K562 (cell line): ENCODE results near the gene DHRS2. TPM values are rescaled to one million over a fixed set of nuclear protein-coding genes. Genes with fewer than 3 reads are reported as not detected.

Experiments
- ATAC-seq: fragments of 200-7000 bp; cut with Tn5 transposase; 3 replicates; pipeline ENCODE4 v1.9.1; 2020; ENCODE audit warnings: moderate library complexity
- BruUV-seq: library from RNA; stranded (reverse); fragments of 400-500 nt; replicated peaks from 2 replicates; lab custom pipeline; 2021; lab: Mats Ljungman, UMichigan
- CTCF ChIA-PET: fragments of 300-600 bp; formaldehyde crosslinking; extraction: SDS; loops from one replicate; lab custom pipeline; 2021; ENCODE audit warnings: low intra/inter-chr PET ratio; lab: Yijun Ruan, JAX
- POLR2A ChIA-PET: fragments of 300-600, 350-650 bp; sonication (Branson Sonifier 250); formaldehyde crosslinking; extraction: SDS; loops from one replicate; lab custom pipeline; 2021; ENCODE audit warnings: antibody characterized with exemption, inconsistent platforms; lab: Yijun Ruan, JAX
- DNase-seq, 4 experiments: peaks; one replicate each; pipeline versions ENCODE4 v3.0.0 to v3.0.0-alpha.2; 2011 to 2018; ENCODE audit warnings: low spot score in 3 of 4, mixed read lengths in 3 of 4; ENCODE audit errors: extremely low read depth in 1 of 4
- FAIRE-seq: peaks from 2 replicates; lab custom pipeline; 2011; peaks lifted over from hg19 to GRCh38; lab: Jason Lieb, UNC
- H2AFZ ChIP-seq: 2 replicates; pipeline ENCODE4 v1.6.0; 2011; ENCODE audit warnings: low read depth, low read length, control low read depth, inconsistent platforms
- H3K27ac ChIP-seq: fragments of 200-600 bp; 3 replicates; pipeline ENCODE4 v1.8.0; 2011; ENCODE audit warnings: low read depth, mild to moderate bottlenecking, control low read depth, inconsistent platforms, low read length, moderate library complexity, mixed read lengths; ENCODE audit errors: extremely low read depth
- H3K27me3 ChIP-seq, 2 experiments: fragments of 300-600 bp in 1 of 2; 2 replicates in 1 of 2; 3 replicates in 1 of 2; pipeline versions ENCODE4 v1.6.0 to v1.8.0; 2011; ENCODE audit warnings: inconsistent platforms in 2 of 2, low read length in 2 of 2, mild to moderate bottlenecking in 1 of 2, mixed read lengths in 1 of 2, moderate library complexity in 1 of 2; ENCODE audit not compliant: control insufficient read depth in 2 of 2, insufficient read depth in 2 of 2
- H3K36me3 ChIP-seq: fragments of 300-600 bp; 3 replicates; pipeline ENCODE4 v1.8.0; 2011; ENCODE audit warnings: mild to moderate bottlenecking, low read length, inconsistent platforms; ENCODE audit not compliant: control insufficient read depth, insufficient read depth
- H3K4me1 ChIP-seq, 2 experiments: fragments of 200-600 bp in 1 of 2; replicated peaks in 1 of 2; 2 replicates in 1 of 2; 3 replicates in 1 of 2; pipeline versions ENCODE4 v1.5.1 to v1.8.0; 2011; ENCODE audit warnings: inconsistent platforms in 2 of 2, low read length in 2 of 2, mild to moderate bottlenecking in 1 of 2, mixed read lengths in 1 of 2, moderate library complexity in 1 of 2; ENCODE audit not compliant: control insufficient read depth in 2 of 2, insufficient read depth in 2 of 2
- H3K4me2 ChIP-seq: 2 replicates; pipeline ENCODE4 v1.6.1; 2011; ENCODE audit warnings: low read length, control low read depth, inconsistent platforms, mixed read lengths; ENCODE audit not compliant: insufficient read depth
- H3K4me3 ChIP-seq: fragments of 200-600 bp; sonication (generic), shearing (Covaris generic); 2 replicates; pipeline ENCODE4 v1.5.1; 2016; ENCODE audit warnings: control low read depth, inconsistent platforms
- H3K79me2 ChIP-seq: fragments of 200-600 bp; 3 replicates; pipeline ENCODE4 v1.8.0; 2011; ENCODE audit warnings: low read length, inconsistent platforms; ENCODE audit not compliant: control insufficient read depth, insufficient read depth
- H3K9ac ChIP-seq, 2 experiments: 2 replicates each; pipeline versions ENCODE4 v1.6.0 to v1.6.1; 2011; ENCODE audit warnings: low read depth in 2 of 2, low read length in 2 of 2, control low read depth in 1 of 2, inconsistent platforms in 1 of 2, mild to moderate bottlenecking in 1 of 2, mixed read lengths in 1 of 2; ENCODE audit not compliant: insufficient read depth in 1 of 2
- H3K9me1 ChIP-seq: one replicate; pipeline ENCODE4 v1.6.0; 2011; ENCODE audit warnings: inconsistent platforms, mild to moderate bottlenecking, low read length, moderate library complexity; ENCODE audit not compliant: control insufficient read depth, insufficient read depth
- H3K9me3 ChIP-seq: replicated peaks from 2 replicates; pipeline ENCODE4 v1.5.1; 2011; ENCODE audit warnings: low read depth, low read length, inconsistent platforms; ENCODE audit not compliant: control insufficient read depth, insufficient read depth
- H4K20me1 ChIP-seq: replicated peaks from 2 replicates; pipeline ENCODE4 v1.6.1; 2011; ENCODE audit warnings: low read length, inconsistent platforms, mixed read lengths; ENCODE audit not compliant: control insufficient read depth, insufficient read depth
- MTA1 ChIP-seq: fragments of 450-650 bp; IDR thresholded peaks from 2 replicates; pipeline ENCODE4 v1.6.1; 2017; ENCODE audit warnings: borderline replicate concordance
- NFYB ChIP-seq: IDR thresholded peaks from 2 replicates; pipeline ENCODE4 v1.6.1; 2011; ENCODE audit warnings: mild to moderate bottlenecking, moderate library complexity; ENCODE audit not compliant: insufficient read length; ENCODE audit errors: extremely low read depth
- TGIF2 ChIP-seq: sonication (generic); formaldehyde crosslinking; IDR thresholded peaks from 2 replicates; pipeline ENCODE4 v1.8.1; 2022; ENCODE audit warnings: mild to moderate bottlenecking, missing genetic modification reagents, moderate library complexity
- ZNF75A ChIP-seq: fragments of 450-650 bp; formaldehyde crosslinking; IDR thresholded peaks from 2 replicates; pipeline ENCODE4 v1.4.0; 2020; ENCODE audit warnings: mild to moderate bottlenecking
- WGBS: fragments of 100-300 bp; shearing (Covaris generic); methylation state at CpG from one replicate; pipeline ENCODE4 v1.1.6; 2016; ENCODE audit warnings: low coverage, mixed read lengths; ENCODE audit not compliant: insufficient coverage; ENCODE audit errors: missing lambda C conversion rate; 5-methylcytosine and 5-hydroxymethylcytosine counted together
- in situ Hi-C: fragments of 300-500 bp; cut with MboI; formaldehyde crosslinking; loops from 4 replicates; pipeline ENCODE4 v1.15.0; 2018; ENCODE audit warnings: inconsistent platforms, mixed read lengths
- intact Hi-C: fragments of 100-400 bp; cut with micrococcal nuclease; formaldehyde crosslinking; loops from 2 replicates; pipeline ENCODE4 v1.14.2; 2022
- polyA plus RNA-seq, 8 experiments: library from polyadenylated mRNA; depleted of rRNA in 4 of 8; stranded (reverse) in 5 of 8; unstranded in 3 of 8; fragments of >200 nt; fragmentation: Nextera tagmentation in 2 of 8; fragmentation: Illumina TruSeq in 1 of 8; extraction: Ambion mirVana in 2 of 8; extraction: Trizol in 1 of 8; gene quantifications; 2 replicates each; pipeline versions ENCODE4 v1.2.1 to v1.2.3, GENCODE V29; 2011 to 2014; ENCODE audit warnings: inconsistent platforms in 1 of 8, missing spikeins in 1 of 8
- total RNA-seq, 7 experiments: library from RNA; depleted of rRNA in 6 of 7; stranded (reverse); fragments of >200 nt in 6 of 7; fragmentation: Illumina TruSeq in 2 of 7; extraction: Trizol in 2 of 7; gene quantifications; 2 replicates each; pipeline versions ENCODE4 v1.2.1 to v1.2.3, GENCODE V29; 2011 to 2021; ENCODE audit warnings: low replicate concordance in 1 of 7
- TF ChIP-seq, protein P1 (sequence below): fragments of 250-450 bp; sonication (Bioruptor Pico); IDR thresholded peaks from 2 replicates; pipeline ENCODE4 v1.5.0; 2020; ENCODE audit warnings: mild to moderate bottlenecking, borderline replicate concordance
- TF ChIP-seq, protein P2 (sequence below): fragments of 250-450 bp; sonication (Bioruptor Pico); IDR thresholded peaks from 2 replicates; pipeline ENCODE4 v1.4.0; 2020; ENCODE audit warnings: mild to moderate bottlenecking, moderate library complexity, borderline replicate concordance
- TF ChIP-seq, protein P3 (sequence below): fragments of 250-450 bp; sonication (Bioruptor Pico); IDR thresholded peaks from 2 replicates; pipeline ENCODE4 v1.9.0; 2021; ENCODE audit warnings: mild to moderate bottlenecking
- TF ChIP-seq, protein P4 (sequence below): sonication (generic); formaldehyde crosslinking; IDR thresholded peaks from 2 replicates; pipeline ENCODE4 v1.8.1; 2023; ENCODE audit warnings: mild to moderate bottlenecking, missing genetic modification reagents
- TF ChIP-seq, protein P5 (sequence below): fragments of 250-450 bp; sonication (Bioruptor Pico); IDR thresholded peaks from 2 replicates; pipeline ENCODE4 v1.5.0; 2021

The DHRS2 gene
- total and polyA plus RNA-seq, 9 of the 15 experiments (the other 6 are each of a cell fraction or from before 2014, with no cell fraction given): 2.9 to 96.8 (median 64.4) TPM

DNA sequence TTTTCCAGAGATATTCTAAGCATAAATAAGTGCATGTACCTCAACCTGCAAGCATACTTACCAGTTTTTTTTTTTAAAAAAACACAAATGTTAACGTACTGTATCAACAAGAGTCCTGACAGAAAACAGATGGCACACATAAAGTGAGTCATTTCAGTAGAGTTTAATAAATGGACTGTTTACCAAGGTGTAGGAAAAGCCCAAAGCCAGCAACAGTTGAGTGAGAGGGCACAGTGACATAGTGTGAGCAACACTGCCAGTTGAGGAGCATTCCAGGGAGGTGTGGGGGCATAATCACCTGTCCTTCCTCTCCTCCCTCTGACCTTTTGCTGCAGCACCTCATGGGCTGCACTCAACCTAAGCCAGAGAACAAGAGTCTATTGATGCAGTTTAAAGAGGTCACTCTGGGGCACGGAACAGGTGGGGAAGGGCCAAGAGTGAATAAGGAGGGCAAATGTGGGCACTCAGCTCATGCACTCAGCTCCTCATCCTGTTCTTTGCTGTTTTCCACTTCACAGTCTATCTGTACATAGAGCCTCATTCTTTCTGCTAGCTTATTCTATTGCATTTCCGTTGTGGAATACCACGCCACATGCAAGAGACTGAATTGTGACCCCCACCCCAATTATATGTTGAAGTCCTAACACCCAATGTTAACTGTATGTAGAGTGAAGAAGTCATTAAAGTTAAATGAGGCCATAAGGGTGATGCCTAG, 29.3 kb downstream of the DHRS2 start:
- no peak overlapping the region for H3K27ac ChIP-seq
- H3K9ac ChIP-seq: no peak overlapping the region
- H3K9me3 ChIP-seq: no peaks in the 10 kb centered on the region
- no peaks in the 10 kb centered on the region for H4K20me1 ChIP-seq
- ATAC-seq: no peak
- FAIRE-seq: no peak
- ChIA-PET POLR2A (interaction anchor here (1.6 kb wide), 1 partner anchor 15 kb away, joined by 4 read pairs; no protein-coding TSS in a partner anchor), CTCF (interaction anchor here (0.6 kb wide), 1 partner anchor 104 kb away, joined by 3 read pairs; no protein-coding TSS in a partner anchor)
- TF ChIP-seq, protein P1, sequence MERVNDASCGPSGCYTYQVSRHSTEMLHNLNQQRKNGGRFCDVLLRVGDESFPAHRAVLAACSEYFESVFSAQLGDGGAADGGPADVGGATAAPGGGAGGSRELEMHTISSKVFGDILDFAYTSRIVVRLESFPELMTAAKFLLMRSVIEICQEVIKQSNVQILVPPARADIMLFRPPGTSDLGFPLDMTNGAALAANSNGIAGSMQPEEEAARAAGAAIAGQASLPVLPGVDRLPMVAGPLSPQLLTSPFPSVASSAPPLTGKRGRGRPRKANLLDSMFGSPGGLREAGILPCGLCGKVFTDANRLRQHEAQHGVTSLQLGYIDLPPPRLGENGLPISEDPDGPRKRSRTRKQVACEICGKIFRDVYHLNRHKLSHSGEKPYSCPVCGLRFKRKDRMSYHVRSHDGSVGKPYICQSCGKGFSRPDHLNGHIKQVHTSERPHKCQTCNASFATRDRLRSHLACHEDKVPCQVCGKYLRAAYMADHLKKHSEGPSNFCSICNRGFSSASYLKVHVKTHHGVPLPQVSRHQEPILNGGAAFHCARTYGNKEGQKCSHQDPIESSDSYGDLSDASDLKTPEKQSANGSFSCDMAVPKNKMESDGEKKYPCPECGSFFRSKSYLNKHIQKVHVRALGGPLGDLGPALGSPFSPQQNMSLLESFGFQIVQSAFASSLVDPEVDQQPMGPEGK (CRISPR knock-in tag): no peak
- no peak for TF ChIP-seq NFYB
- TF ChIP-seq, protein P2, sequence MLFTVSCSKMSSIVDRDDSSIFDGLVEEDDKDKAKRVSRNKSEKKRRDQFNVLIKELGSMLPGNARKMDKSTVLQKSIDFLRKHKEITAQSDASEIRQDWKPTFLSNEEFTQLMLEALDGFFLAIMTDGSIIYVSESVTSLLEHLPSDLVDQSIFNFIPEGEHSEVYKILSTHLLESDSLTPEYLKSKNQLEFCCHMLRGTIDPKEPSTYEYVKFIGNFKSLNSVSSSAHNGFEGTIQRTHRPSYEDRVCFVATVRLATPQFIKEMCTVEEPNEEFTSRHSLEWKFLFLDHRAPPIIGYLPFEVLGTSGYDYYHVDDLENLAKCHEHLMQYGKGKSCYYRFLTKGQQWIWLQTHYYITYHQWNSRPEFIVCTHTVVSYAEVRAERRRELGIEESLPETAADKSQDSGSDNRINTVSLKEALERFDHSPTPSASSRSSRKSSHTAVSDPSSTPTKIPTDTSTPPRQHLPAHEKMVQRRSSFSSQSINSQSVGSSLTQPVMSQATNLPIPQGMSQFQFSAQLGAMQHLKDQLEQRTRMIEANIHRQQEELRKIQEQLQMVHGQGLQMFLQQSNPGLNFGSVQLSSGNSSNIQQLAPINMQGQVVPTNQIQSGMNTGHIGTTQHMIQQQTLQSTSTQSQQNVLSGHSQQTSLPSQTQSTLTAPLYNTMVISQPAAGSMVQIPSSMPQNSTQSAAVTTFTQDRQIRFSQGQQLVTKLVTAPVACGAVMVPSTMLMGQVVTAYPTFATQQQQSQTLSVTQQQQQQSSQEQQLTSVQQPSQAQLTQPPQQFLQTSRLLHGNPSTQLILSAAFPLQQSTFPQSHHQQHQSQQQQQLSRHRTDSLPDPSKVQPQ: no peak
- TF ChIP-seq TGIF2 (CRISPR knock-in tag): no peak
- TF ChIP-seq, protein P3, sequence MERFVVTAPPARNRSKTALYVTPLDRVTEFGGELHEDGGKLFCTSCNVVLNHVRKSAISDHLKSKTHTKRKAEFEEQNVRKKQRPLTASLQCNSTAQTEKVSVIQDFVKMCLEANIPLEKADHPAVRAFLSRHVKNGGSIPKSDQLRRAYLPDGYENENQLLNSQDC: no peak
- TF ChIP-seq, protein P4, sequence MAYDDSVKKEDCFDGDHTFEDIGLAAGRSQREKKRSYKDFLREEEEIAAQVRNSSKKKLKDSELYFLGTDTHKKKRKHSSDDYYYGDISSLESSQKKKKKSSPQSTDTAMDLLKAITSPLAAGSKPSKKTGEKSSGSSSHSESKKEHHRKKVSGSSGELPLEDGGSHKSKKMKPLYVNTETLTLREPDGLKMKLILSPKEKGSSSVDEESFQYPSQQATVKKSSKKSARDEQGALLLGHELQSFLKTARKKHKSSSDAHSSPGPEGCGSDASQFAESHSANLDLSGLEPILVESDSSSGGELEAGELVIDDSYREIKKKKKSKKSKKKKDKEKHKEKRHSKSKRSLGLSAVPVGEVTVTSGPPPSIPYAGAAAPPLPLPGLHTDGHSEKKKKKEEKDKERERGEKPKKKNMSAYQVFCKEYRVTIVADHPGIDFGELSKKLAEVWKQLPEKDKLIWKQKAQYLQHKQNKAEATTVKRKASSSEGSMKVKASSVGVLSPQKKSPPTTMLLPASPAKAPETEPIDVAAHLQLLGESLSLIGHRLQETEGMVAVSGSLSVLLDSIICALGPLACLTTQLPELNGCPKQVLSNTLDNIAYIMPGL (CRISPR knock-in tag): no peak
- TF ChIP-seq MTA1: no peak
- TF ChIP-seq, protein P5, sequence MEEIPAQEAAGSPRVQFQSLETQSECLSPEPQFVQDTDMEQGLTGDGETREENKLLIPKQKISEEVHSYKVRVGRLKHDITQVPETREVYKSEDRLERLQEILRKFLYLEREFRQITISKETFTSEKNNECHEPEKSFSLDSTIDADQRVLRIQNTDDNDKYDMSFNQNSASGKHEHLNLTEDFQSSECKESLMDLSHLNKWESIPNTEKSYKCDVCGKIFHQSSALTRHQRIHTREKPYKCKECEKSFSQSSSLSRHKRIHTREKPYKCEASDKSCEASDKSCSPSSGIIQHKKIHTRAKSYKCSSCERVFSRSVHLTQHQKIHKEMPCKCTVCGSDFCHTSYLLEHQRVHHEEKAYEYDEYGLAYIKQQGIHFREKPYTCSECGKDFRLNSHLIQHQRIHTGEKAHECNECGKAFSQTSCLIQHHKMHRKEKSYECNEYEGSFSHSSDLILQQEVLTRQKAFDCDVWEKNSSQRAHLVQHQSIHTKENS (CRISPR knock-in tag): no peak
- TF ChIP-seq ZNF75A (CRISPR knock-in tag): no peak
- H3K79me2 ChIP-seq: no peaks in the 10 kb centered on the region
- no peak overlapping the region for H3K4me2 ChIP-seq
- no peak overlapping the region for H2AFZ ChIP-seq
- in situ Hi-C loops (no loop called here), intact Hi-C loops (loop anchor here (5.0 kb wide), 1 partner anchor 52 kb away; no protein-coding TSS in a partner anchor)
- DNase-seq: no peak
- no peaks in the 10 kb centered on the region for H3K36me3 ChIP-seq
- H3K4me3 ChIP-seq: no peak overlapping the region
- no peaks in the 10 kb centered on the region for H3K4me1 ChIP-seq
- H3K27me3 ChIP-seq: peaks cover 0 to 8% of the 10 kb centered on the region in 2 experiments; a peak in 2 of 5 replicates
- BruUV-seq: no TSS peak
- H3K9me1 ChIP-seq: no peaks in the 10 kb centered on the region
- 0% methylated on average over 4 of the region's 4 CpGs for WGBS
